Adrenal gland (tissue), 12 donors: ENCODE results near the gene ODF2. TPM values are rescaled to one million over a fixed set of nuclear protein-coding genes. Genes with fewer than 3 reads are reported as not detected.

Experiments
- DNase-seq, 7 donors: peaks; one replicate each; pipeline ENCODE4 v3.0.0-alpha.2; 2019 to 2020
- H3K27ac ChIP-seq, 5 donors: fragments of 200-600 bp; sonication (generic) in 4 of 5; 1 replicate in 3 of 5; 2 replicates in 2 of 5; pipeline versions ENCODE4 v1.5.1 to v1.8.0; 2016 to 2020; ENCODE audit warnings: mild to moderate bottlenecking in 1 of 5
- H3K27me3 ChIP-seq: fragments of 200-600 bp; 2 replicates; pipeline ENCODE4 v1.8.0; 2021
- H3K36me3 ChIP-seq, 2 donors: fragments of 200-600 bp; replicated peaks in 1 of 2; 1 replicate in 1 of 2; 2 replicates in 1 of 2; pipeline versions ENCODE4 v1.5.1 to v1.8.0; 2018 to 2022
- H3K4me1 ChIP-seq, 2 donors: fragments of 200-600 bp; replicated peaks in 1 of 2; 1 replicate in 1 of 2; 2 replicates in 1 of 2; pipeline versions ENCODE4 v1.5.1 to v1.8.0; 2018 to 2021
- H3K4me3 ChIP-seq, 4 donors: fragments of 200-600 bp; sonication (generic) in 3 of 4; one replicate each; pipeline ENCODE4 v1.5.1; 2016 to 2018
- H3K9me3 ChIP-seq, 3 donors: fragments of 200-600 bp; sonication (generic) in 1 of 3; replicated peaks in 1 of 3; 1 replicate in 2 of 3; 2 replicates in 1 of 3; pipeline versions ENCODE4 v1.5.1 to v1.8.0; 2016 to 2021
- POLR2A ChIP-seq, 2 donors: fragments of 450-650 bp; IDR thresholded peaks; one replicate each; pipeline ENCODE4 v1.6.1; 2017; ENCODE audit warnings: antibody characterized with exemption in 2 of 2, mild to moderate bottlenecking in 2 of 2, moderate library complexity in 1 of 2
- WGBS, 4 donors: extraction: QIAGEN DNeasy Blood & Tissue Kit in 2 of 4; methylation state at CpG; one replicate each; pipeline versions ENCODE4 v1.1.5 to v1.1.7; 2013 to 2017; 5-methylcytosine and 5-hydroxymethylcytosine counted together
- intact Hi-C, 2 donors: fragments of 100-400 bp; cut with DNase I; formaldehyde crosslinking; loops; one replicate each; pipeline versions ENCODE4 v1.14.1 to v1.15.0; 2022 to 2023
- polyA plus RNA-seq, 3 donors: library from polyadenylated mRNA; stranded (reverse); fragments of 200-250 nt in 2 of 3; fragments of 350-450 nt in 1 of 3; fragmentation: Illumina TruSeq in 1 of 3; extraction: RNeasy Lipid Tissue Mini Kit (QIAGEN cat#74804) in 1 of 3; gene quantifications; one replicate each; pipeline ENCODE4 v1.2.3, GENCODE V29; 2013 to 2014
- total RNA-seq, 9 donors: library from RNA; depleted of rRNA in 4 of 9; stranded (reverse); fragments of >200 nt in 4 of 9; fragments of 120-200 nt in 1 of 9; fragmentation: NEBNext Ultra II Directional in 1 of 9; extraction: Animal tissue kit (Norgen Biotek cat#: 25700) in 1 of 9; gene quantifications; one replicate each; pipeline versions ENCODE4 v1.1.0 to v1.2.4, GENCODE V29; 2013 to 2023
- TF ChIP-seq, protein P1 (sequence below), 6 experiments: fragments of 450-650 bp in 4 of 6; fragments of 200-600 bp in 2 of 6; sonication (generic) in 1 of 6; IDR thresholded peaks; 1 replicate in 5 of 6; 2 replicates in 1 of 6; pipeline versions ENCODE4 v1.5.1 to v1.8.0; 2016 to 2021; ENCODE audit warnings: antibody characterized with exemption in 6 of 6, mild to moderate bottlenecking in 2 of 6, moderate library complexity in 1 of 6
- donor health status: healthy with polysubstance abuse.
- donor health status: Bipolar disorder and iron deficiency.
- donor health status: DM: yes; HTN: yes; CAD: no.
- donor health status: DM: no; HTN: no; CAD: no.
- donor health status: DM: no; HTN: no; CAD: no.
- donor health status: DM: yes; HTN: yes; CAD: no.

ODF2 gene
- total and polyA plus RNA-seq, 12 donors: 10.2 to 21.6 (median 16.1) TPM

DNA sequence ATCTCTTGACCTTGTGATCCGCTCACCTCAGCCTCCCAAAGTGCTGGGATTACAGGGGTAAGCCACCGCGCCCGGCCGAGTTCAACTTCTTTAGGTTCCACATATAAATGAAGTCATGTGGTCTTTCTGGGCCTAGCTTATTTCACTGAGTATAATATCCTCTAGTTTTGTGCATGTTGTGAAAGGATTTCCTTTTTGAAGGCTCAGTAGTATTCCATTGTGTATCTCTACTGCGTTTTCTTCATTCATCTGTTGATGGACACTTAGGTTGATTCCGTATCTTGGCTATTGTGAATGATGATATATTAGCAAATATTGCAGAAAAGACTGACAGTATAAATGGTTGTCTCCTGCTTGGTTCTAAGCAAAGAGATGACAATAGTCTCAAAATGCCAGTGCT lies 20.1 kb downstream of the ODF2 start:
- no peaks in the 10 kb centered on the region for H3K9me3 ChIP-seq
- TF ChIP-seq, protein P1, sequence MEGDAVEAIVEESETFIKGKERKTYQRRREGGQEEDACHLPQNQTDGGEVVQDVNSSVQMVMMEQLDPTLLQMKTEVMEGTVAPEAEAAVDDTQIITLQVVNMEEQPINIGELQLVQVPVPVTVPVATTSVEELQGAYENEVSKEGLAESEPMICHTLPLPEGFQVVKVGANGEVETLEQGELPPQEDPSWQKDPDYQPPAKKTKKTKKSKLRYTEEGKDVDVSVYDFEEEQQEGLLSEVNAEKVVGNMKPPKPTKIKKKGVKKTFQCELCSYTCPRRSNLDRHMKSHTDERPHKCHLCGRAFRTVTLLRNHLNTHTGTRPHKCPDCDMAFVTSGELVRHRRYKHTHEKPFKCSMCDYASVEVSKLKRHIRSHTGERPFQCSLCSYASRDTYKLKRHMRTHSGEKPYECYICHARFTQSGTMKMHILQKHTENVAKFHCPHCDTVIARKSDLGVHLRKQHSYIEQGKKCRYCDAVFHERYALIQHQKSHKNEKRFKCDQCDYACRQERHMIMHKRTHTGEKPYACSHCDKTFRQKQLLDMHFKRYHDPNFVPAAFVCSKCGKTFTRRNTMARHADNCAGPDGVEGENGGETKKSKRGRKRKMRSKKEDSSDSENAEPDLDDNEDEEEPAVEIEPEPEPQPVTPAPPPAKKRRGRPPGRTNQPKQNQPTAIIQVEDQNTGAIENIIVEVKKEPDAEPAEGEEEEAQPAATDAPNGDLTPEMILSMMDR (IDR thresholded peaks at IDR 0.05): no peak
- 98 to 99% (median 99%) methylated on average over 7 of the region's 7 CpGs for WGBS, 4 donors
- no peak for DNase-seq
- no peaks in the 10 kb centered on the region for H3K27me3 ChIP-seq
- H3K4me1 ChIP-seq: no peaks in the 10 kb centered on the region
- no peak overlapping the region for H3K27ac ChIP-seq
- intact Hi-C loops: no loop called here
- peaks cover 0 to 23% of the 10 kb centered on the region in 2 donors for H3K36me3 ChIP-seq
- H3K4me3 ChIP-seq: no peak overlapping the region

- Histone ChIP-seq H3K27me3 (no peaks in the 10 kb centered on the region), H3K27ac (no peak overlapping the region), H3K4me3 (no peak overlapping the region), H3K9me3 (no peaks in the 10 kb centered on the region), H3K36me3 (peaks cover 0 to 49% of the 10 kb centered on the region in 2 donors), H3K4me1 (no peaks in the 10 kb centered on the region)
- intact Hi-C loops: no loop called here
- no peak for DNase-seq
- TF ChIP-seq, protein P1 (IDR thresholded peaks at IDR 0.05): no peak
- TF ChIP-seq POLR2A (IDR thresholded peaks at IDR 0.05): no peak
- 84 to 93% (median 91%) methylated on average over 1 of the region's 1 CpG; no CpG with 5 or more reads in 1 of the 4 donors for WGBS, 4 donors
These were observed 23.5 kb downstream of the ODF2 start for GRCh38 chr9:128479262-128479661.

- no peak overlapping the region for H3K4me3 ChIP-seq
- H3K36me3 ChIP-seq: peaks cover 0 to 69% of the 10 kb centered on the region in 2 donors
- intact Hi-C loops: no loop called here
- H3K27ac ChIP-seq: no peak overlapping the region
- WGBS, 4 donors: 97 to 98% (median 98%) methylated on average over 10 of the region's 10 CpGs
- H3K27me3 ChIP-seq: no peaks in the 10 kb centered on the region
- DNase-seq: no peak
- TF ChIP-seq, protein P1 (IDR thresholded peaks at IDR 0.05): no peak
- no peak for TF ChIP-seq POLR2A (IDR thresholded peaks at IDR 0.05)
- no peaks in the 10 kb centered on the region for H3K4me1 ChIP-seq
- H3K9me3 ChIP-seq: no peaks in the 10 kb centered on the region
These were observed 25.8 kb downstream of the ODF2 start for GRCh38 chr9:128481561-128481960.

DNA sequence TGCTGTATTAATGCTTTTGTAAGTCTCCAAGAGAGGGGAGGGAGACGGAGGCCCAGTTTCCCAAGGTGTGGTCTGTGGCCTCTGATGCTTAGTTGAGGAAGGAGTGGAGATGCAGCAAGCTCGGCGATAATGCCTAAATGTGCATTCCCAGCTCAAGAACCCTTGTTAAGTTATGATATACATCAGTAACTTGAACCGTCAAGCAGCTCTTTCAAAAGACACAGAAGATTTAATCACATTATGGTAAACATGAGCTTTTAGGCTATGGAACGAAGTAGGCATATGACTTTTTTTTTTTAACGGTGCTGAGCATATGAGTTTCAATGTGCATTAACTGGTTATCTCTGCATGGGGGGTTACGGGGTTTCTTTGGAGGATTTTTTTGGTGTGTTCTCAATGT lies 26.4 kb downstream of the ODF2 start:
- Histone ChIP-seq H3K36me3 (peaks cover 0 to 74% of the 10 kb centered on the region in 2 donors), H3K27me3 (no peaks in the 10 kb centered on the region), H3K4me3 (no peak overlapping the region), H3K9me3 (no peaks in the 10 kb centered on the region), H3K4me1 (no peaks in the 10 kb centered on the region), H3K27ac (no peak overlapping the region)
- 93 to 97% (median 95%) methylated on average over 7 of the region's 7 CpGs for WGBS, 4 donors
- no peak for TF ChIP-seq POLR2A (IDR thresholded peaks at IDR 0.05)
- TF ChIP-seq, protein P1 (IDR thresholded peaks at IDR 0.05): no peak
- intact Hi-C loops: no loop called here
- DNase-seq: no peak
